HS-5 (cell line): Measurements from ENCODE around the gene ACBD6.
A peak's percentile ranks its signal among the peaks of the same experiment; 100 is the strongest.
"Not testable (repeated sequence)": the region's sequence is repeated elsewhere in the genome, so short reads cannot be mapped to it uniquely, and the experiment has no call there.

Experiments used
- DNase-seq: peaks from one replicate; pipeline ENCODE4 v3.0.0-alpha.2; 2012; ENCODE audit warnings: low read depth

The ACBD6 gene

DNA sequence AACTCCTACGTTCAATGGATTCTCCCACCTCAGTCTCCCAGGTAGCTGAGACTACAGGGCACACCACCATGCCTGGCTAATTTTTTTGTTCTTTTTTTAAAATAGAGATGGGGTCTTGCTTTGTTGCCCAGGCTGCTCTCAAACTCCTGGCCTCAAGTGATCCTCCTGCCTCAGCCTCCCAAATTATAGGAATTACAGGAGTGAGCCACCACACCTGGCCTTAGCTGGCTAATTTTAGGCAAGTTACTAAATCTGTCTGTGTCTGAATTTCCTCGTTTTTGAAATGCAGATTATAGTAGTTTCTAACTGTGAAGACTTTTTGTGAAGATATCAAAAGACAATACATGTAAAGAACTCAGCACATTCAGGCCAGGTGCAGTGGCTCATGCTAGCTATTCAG is 13.7 kb downstream of the ACBD6 start:
- no peak for DNase-seq

GRCh38 chr1:180486092-180486491 is 16.3 kb downstream of the ACBD6 start:
- DNase-seq = no peak

DNA sequence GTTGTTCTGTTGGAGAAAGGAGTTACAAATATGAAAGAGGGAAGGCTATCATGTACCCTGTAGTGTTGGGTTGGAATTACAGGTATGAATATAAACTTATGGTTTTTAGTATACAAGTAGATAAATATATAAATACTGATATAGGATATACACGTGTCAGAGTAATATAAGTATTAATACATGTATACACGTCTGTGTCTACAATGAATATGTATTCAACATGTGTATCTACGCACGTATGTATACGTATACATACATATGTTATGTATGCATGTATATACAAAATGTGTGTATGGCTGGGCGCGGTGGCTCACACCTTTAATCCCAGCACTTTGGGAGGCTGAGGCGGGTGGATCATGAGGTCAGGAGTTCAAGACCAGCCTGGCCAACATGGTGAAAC is 17.9 kb downstream of the ACBD6 start:
- no peak for DNase-seq

DNA sequence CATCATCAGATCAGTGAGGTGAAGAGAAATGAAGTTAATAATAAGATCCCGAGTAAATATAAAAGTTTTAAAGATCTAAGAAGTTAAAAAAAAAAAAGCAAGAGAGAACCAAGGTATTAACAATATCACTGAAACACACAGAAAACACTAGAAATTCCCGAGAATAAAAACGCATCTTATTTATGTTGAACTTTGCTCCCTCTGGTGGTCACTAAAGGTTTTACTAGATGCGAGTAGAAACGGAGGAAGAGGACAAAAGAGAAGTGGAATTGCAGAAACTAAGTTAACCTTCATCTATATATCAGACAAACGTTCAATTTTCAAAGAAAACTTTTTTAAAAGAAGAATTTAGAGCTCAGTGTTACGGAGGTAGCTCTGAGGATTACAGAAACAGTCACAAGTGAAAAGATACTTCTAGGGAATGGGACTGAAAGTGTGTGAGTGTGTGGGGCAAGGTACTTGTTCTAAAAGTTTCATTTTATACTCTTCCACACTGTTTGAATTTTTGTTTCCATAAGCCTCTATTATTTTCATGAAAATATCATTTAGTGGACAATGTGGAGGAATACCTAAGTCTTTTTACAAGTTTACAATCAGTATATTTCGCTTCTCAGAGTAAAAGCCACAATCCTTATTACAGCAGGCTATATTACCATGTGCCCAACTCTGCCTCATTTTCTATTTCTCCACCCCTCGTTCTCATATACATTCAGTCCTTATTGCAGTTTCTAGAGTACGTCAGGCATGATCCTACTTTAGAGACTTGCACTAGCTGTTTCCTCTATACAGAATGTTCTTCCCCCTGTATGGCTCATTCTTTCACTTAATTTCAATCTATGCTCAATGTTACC is 19.7 kb downstream of the ACBD6 start:
- DNase-seq = no peak

DNA sequence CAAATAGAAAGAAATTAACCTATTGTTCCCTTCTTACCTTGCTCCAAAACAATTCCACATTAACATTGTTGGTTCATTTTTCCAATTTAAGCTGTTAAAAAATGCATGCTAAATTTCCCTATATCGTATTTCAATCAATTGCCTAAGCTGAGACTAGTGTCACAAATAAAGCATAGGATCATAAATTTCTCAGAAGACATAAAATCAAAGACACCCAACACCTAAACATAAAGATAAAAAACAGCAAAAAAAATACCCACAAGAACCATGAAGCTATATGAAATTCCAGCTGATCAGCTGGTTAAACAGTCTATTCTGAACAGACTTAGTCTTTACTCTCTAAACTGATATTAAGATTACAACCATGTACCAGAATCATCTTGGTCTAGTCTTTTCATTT is 32.3 kb downstream of the ACBD6 start:
- DNase-seq = no peak

- no peak for DNase-seq
Measured at GRCh38 chr1:180468311-180468710, 34.1 kb downstream of the ACBD6 start.

GRCh38 chr1:180462102-180462501 is 40.3 kb downstream of the ACBD6 start:
- DNase-seq = no peak

- not testable (repeated sequence) for DNase-seq
Measured at GRCh38 chr1:180461682-180462081, 40.7 kb downstream of the ACBD6 start.

GRCh38 chr1:180458807-180459206 is 43.6 kb downstream of the ACBD6 start:
- DNase-seq = no peak

DNA sequence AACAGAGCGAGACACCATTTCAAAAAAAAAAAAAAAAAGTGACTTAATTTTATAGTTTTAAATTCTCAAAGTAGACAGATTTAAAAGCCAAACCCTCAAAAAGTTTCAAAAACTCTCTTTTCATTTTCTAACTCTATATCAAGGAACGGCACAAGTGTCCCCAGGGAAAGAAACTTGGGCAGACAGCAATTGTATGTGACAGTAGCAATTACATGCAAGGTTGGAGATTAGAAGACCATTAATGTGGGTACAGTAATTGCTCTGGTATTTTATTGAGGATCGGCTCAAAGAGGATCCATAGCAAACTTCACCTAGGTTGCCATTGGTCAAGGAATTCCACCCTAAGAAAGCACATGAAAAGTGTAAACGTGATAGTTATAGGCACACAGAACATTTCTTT is 46.2 kb downstream of the ACBD6 start:
- no peak for DNase-seq

GRCh38 chr1:180451504-180451903 is 50.9 kb downstream of the ACBD6 start:
- DNase-seq = no peak

GRCh38 chr1:180444522-180444921 is 57.9 kb downstream of the ACBD6 start:
- no peak for DNase-seq

DNA sequence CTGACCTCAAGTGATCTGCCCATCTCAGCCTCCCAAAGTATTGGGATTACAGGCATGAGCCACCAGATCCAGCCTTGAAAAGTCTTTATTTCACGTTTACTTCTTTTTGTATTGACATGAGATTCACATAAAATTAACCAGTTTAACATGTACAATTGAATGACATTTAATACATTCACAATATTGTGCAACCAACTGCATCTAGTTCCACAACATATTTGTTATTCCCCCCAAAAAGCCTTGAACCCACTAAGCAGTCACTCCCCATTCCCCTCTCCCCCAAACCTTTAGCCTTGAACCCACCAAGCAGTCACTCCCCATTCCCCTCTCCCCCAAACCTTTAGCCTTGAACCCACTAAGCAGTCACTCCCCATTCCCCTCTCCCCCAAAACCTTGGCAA is 62.0 kb downstream of the ACBD6 start:
- DNase-seq = no peak

GRCh38 chr1:180435566-180435965 is 66.8 kb downstream of the ACBD6 start:
- DNase-seq = no peak

DNA sequence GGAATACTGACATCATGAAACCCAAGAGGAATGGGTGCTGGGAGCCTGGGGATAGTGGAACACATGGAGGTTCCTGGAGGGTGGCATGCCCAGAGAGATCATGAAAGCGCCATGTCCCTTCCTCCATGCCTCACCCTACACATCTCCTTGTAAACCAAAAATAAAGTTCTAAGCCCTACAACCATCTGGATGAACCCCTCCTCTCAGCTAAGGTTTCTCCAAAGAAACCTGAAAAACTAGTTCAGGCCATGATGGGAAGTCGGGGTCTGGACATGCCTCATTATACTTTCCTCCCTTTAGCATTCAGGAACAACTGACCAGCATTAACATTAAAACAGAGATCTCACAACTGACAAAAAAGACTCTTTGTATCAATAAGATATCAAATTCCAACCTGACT is 68.5 kb downstream of the ACBD6 start:
- no peak for DNase-seq

GRCh38 chr1:180431683-180432082 is 70.7 kb downstream of the ACBD6 start:
- DNase-seq = no peak

- DNase-seq = no peak
Measured at GRCh38 chr1:180428782-180429695, 73.3 kb downstream of the ACBD6 start.

GRCh38 chr1:180425952-180426351 is 76.4 kb downstream of the ACBD6 start:
- DNase-seq = no peak

DNA sequence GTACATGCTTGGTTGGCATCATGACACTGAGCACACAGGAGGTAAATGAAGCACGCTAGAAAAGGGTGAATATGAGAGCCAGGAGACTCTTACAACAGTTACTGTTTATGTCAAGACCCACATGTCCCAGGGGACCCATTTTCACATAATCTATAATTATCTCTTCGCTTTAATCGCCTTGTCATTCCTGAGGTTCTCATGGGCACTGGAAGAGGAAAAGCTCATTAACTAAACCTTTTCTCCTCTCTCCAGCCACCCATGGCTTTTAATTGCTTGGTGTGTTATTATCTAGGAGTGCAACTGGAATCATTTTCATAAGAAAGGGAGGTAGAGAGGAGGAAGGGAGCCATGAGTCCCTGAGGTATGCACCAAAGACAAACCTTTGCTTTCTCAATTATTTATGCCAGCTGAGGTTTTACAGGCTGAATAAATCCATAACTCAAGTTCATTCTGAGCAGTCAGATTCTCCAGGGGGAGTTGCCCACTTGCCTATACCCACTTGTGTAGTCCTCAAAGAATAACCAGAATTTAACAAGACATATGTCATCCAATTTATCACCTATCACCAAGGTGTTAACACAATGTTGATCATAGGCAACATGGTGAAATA is 77.4 kb downstream of the ACBD6 start:
- DNase-seq = no peak

DNA sequence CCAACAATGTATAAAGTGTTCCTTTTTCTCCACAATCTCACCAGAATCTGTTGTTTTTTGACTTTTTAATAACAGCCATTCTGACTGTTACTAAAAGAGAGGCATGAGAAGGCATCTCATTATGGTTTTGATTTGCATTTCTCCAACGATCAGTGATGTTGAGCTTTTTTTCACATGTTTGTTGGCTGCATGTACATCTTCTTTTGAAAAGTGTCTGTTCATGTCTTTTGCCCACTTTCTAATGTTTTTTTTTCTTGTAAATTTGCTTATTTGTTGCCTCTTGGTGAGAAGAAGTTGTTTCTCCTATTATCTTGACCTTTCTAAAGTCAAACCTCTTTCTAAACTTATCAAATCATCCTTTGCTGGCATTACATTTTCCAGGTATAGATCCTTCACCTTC is 80.8 kb downstream of the ACBD6 start:
- DNase-seq = no peak

- DNase-seq = not testable (repeated sequence)
Measured at GRCh38 chr1:180421145-180421544, 81.2 kb downstream of the ACBD6 start.

GRCh38 chr1:180415985-180416633 is 86.3 kb downstream of the ACBD6 start:
- peak; percentile 9 for DNase-seq
